Measurements from ENCODE around the gene OTX1.
A peak's percentile ranks its signal among the peaks of the same experiment; 100 is the strongest.

- TF ChIP-seq, protein P1, sequence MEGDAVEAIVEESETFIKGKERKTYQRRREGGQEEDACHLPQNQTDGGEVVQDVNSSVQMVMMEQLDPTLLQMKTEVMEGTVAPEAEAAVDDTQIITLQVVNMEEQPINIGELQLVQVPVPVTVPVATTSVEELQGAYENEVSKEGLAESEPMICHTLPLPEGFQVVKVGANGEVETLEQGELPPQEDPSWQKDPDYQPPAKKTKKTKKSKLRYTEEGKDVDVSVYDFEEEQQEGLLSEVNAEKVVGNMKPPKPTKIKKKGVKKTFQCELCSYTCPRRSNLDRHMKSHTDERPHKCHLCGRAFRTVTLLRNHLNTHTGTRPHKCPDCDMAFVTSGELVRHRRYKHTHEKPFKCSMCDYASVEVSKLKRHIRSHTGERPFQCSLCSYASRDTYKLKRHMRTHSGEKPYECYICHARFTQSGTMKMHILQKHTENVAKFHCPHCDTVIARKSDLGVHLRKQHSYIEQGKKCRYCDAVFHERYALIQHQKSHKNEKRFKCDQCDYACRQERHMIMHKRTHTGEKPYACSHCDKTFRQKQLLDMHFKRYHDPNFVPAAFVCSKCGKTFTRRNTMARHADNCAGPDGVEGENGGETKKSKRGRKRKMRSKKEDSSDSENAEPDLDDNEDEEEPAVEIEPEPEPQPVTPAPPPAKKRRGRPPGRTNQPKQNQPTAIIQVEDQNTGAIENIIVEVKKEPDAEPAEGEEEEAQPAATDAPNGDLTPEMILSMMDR (IDR thresholded peaks at IDR 0.05 in 2 of 3, conservative IDR thresholded peaks at IDR 0.05 in 1 of 3; ENCODE audit: insufficient read depth in 2 of 3, low read depth in 1 of 3, low read length in 3 of 3), result peak; percentile 51 to 68 (median 67)
- TF ChIP-seq POLR2A (conservative IDR thresholded peaks at IDR 0.05) (no peak), ATF3 (IDR thresholded peaks at IDR 0.05) (no peak), ATF3 (CRISPR knock-in tag; conservative IDR thresholded peaks at IDR 0.05) (no peak), HOMEZ (CRISPR knock-in tag; IDR thresholded peaks at IDR 0.05) (no peak)
Observed at GRCh38 chr2:63078852-63079606, 28.4 kb downstream of the OTX1 start.
